GM08714 (cell line): ENCODE measurements around the gene CNMD.
"Not testable (repeated sequence)": the region's sequence is repeated elsewhere in the genome, so short reads cannot be mapped to it uniquely, and the experiment has no call there.

Experiments used
- H3K4me3 ChIP-seq: fragments of 200-500 bp; sonication (Bioruptor generic); 2 replicates; pipeline ENCODE4 v1.5.1; 2014; ENCODE audit warnings: mild to moderate bottlenecking, low read length, inconsistent platforms
- ZNF274 ChIP-seq: IDR thresholded peaks from 2 replicates; pipeline ENCODE4 v1.6.1; 2012; ENCODE audit warnings: mild to moderate bottlenecking, low read depth, low read length

Gene CNMD

DNA sequence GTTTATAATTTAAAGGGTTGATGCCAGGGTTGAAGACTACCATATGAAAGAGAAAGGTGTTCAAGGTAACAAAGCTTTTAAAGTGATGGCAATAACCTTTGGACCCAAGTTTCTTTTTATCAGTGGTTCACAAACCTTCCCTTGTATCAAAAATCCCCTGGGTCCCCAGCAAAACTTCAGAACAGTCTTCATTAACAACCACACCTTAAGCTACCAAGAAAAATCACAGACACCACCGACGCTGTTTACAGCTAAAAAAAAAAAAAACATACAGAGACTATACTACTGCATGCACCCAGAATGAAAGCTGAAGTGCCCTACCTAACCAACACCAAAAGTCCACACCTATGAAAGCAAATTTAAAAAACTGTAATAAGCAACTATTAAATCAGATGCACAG lies 13.4 kb downstream of the CNMD start:
- H3K4me3 ChIP-seq: no peak overlapping the region
- no peak for TF ChIP-seq ZNF274

- no peak overlapping the region for H3K4me3 ChIP-seq
- TF ChIP-seq ZNF274: no peak
These were observed 14.3 kb downstream of the CNMD start for GRCh38 chr13:52725302-52725701.

DNA sequence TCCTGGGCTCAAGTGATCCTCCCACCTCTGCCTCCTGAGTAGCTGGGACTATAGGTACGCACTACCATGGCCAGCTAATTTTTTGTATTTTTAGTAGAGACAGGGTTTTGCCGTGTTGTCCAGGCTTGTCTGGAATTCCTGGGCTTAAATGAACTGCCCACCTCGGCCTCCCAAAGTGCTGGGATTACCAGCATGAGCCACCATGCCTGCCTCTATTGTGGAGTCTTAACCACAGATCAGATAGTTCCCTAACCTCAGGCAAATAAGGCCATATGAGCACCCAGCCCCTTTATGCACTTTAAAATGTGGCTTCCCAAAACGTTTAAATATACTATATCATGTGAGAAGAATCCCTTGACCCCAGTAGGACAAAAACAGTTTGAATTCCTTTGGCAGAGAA lies 16.4 kb downstream of the CNMD start:
- TF ChIP-seq ZNF274: no peak

GRCh38 chr13:52721356-52721755 lies 18.3 kb downstream of the CNMD start:
- H3K4me3 ChIP-seq: not testable (repeated sequence)

More for the DNA sequence above, 16.4 kb downstream of the CNMD start:
- no peak overlapping the region for H3K4me3 ChIP-seq

DNA sequence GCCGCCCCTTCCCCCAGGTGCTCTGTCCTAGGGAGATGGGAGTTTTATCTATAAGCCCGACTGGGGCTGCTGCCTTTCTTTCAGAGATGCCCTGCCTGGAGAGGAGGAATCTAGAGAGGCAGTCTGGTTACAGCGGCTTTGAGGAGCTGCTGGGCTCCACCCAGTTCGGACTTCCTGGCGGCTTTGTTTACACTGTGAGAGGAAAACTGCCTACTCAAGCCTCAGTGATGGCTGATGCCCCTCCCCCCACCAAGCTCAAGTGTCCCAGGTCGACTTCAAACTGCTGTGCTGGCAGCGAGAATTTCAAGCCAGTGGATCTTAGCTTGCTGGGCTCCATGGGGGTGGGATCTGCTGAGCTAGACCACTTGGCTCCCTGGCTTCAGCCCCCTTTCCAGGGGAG lies 18.7 kb downstream of the CNMD start:
- H3K4me3 ChIP-seq: not testable (repeated sequence)

DNA sequence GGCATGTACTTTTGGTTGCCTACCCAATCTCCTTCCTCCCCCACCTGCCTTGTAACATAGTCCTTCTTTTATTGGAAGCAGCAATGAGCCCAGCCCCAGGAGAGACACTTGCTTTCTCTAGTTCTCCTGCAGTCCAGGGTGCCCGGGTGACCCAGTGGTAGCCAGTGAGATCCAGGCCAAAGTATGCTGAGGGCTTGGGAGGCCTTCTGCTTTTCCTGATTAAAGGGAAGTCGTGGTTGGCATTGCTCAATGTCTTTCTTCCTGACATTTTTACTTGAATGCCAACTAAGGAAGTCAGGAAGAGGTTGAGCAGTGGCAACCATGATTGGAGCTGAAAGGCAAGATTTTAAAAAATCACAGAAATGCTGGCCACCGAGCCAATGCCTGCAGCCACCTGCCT lies 25.7 kb downstream of the CNMD start:
- no peak overlapping the region for H3K4me3 ChIP-seq
- TF ChIP-seq ZNF274: no peak

DNA sequence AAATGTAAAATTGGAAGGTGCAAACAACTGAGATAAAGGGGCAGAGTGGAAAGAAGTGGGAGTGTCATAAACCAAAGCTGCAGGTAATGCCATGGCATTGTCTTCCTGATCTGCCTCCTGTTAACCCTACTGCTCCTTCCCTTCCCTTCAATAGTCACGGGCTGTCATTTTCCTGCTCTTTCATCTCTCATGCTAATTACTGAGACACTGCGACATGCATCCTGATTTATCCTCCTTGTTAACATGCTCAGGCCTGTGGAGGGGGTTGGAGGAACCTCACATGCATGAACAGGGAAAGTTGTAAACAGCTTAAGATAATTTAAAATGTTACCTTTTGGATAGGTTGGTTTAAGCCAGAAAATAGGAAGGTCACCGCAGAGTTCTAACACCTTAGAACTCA lies 27.2 kb downstream of the CNMD start:
- H3K4me3 ChIP-seq: no peak overlapping the region
- TF ChIP-seq ZNF274: no peak

DNA sequence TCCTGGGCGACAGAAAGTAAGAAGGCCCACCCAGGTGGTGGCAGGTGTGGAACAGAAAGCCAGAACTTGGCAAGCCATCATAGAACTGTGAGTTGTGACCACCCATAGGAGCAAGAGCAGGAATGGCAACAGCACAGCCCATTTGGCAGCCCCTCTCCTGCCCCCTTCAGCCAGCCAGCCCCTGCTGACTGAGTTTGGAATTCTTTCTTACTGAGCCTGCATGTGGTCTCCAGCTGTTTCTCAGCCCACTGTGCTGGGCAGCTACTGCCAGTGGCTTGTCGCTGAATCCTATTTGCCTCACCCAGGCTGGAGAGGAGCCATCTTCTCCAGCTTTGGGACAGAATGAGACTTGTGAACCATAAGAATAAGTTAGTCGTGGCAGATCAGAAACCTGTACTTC lies 28.3 kb downstream of the CNMD start:
- TF ChIP-seq ZNF274: no peak
- H3K4me3 ChIP-seq: no peak overlapping the region

GRCh38 chr13:52708266-52708665 lies 31.4 kb downstream of the CNMD start:
- H3K4me3 ChIP-seq: not testable (repeated sequence)

DNA sequence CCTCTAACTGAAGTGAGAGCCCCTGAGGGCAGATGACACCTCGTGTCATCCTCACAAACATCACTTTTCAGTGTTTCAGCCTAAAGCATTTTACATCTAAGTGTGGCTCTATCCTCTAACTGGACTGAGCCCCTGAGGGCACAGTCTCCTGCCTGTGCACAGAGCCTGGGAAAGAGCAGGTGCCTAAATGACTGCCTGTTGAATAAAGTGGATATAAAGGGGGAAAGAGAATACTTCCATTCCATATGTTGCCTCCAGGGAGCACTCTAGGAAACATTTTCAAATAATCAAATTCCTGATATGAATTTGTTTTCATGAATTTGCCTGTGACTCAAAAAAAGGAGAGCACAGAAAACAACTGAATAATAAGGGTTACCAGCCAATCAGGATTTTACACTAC lies 32.2 kb downstream of the CNMD start:
- TF ChIP-seq ZNF274: no peak

GRCh38 chr13:52706081-52706480 lies 33.5 kb downstream of the CNMD start:
- no peak overlapping the region for H3K4me3 ChIP-seq
- no peak for TF ChIP-seq ZNF274

More for the DNA sequence above, 32.2 kb downstream of the CNMD start:
- no peak overlapping the region for H3K4me3 ChIP-seq

DNA sequence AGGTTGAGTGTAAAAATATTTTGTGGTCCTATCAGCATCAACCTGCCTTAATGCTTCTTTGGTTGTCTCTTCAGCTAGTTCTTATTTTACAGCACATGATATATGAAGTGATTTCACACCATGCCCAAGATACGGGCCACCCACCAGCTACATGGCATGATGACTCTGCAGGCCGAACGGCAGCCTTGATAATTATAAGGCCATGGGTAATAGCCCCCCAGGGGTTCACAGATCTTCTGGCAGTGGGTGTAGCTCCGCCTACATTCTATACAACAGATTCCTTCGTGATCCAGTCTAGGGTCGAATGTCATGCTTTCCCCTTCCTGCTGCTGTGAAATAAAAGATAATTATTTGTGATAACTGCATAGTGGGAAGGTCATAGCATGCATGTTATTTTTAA lies 36.1 kb downstream of the CNMD start:
- TF ChIP-seq ZNF274: no peak
- H3K4me3 ChIP-seq: no peak overlapping the region

DNA sequence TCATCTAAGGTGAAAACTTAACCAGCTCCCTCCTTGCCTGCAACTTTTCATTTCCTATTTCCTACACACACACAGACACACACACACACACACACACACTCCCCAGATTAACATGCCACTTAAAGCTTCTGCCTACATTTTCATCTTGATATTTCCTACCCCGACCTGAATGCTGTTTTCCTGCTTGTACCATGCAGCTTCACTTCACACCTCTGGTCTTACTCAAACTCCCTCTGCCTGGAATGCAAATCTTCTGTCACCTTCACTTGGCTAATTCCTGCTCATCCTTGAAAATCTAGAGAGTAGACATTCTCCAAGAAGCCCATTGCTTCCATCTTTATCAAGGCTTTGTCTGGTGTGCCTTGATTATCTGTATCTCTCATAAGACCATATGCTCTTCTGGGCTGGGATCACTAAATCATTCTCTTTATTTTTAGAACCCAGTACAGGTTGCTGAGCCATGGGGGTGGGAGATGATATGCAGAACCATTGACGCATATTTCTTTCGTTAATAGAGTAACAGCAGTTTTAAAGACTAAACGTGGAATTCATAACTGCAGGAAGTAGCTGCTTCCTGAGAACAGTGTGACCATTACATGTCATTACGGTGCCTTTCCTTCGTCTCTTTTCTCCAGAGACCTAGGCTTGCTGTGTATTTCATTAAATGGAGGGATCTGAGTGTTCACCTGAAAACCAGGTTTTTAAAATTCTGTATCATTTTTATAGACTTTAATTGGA lies 37.7 kb downstream of the CNMD start:
- H3K4me3 ChIP-seq: no peak overlapping the region
- TF ChIP-seq ZNF274: no peak

GRCh38 chr13:52696566-52696965 lies 43.1 kb downstream of the CNMD start:
- H3K4me3 ChIP-seq: no peak overlapping the region
- TF ChIP-seq ZNF274: no peak

GRCh38 chr13:52695856-52696255 lies 43.8 kb downstream of the CNMD start:
- TF ChIP-seq ZNF274: no peak
- no peak overlapping the region for H3K4me3 ChIP-seq

- no peak for TF ChIP-seq ZNF274
- no peak overlapping the region for H3K4me3 ChIP-seq
These were observed 53.2 kb downstream of the CNMD start for GRCh38 chr13:52686376-52686775.

DNA sequence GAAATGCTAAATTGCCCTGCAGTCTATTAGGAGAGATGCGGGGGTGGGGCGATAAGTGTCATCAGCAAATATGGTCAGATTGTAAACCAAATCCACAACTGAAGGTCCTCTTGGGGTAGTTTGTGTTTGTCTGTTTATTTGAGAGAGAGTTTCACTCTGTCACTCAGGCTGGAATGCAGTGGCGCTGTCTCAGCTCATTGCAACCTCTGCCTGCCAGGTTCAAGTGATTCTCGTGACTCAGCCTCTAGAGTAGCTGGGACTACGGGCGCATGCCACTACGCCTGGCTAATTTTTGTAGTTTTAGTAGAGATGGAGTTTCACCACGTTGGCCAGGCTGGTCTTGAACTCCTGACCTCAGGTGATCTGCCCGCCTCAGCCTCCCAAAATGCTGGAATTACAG lies 53.8 kb downstream of the CNMD start:
- not testable (repeated sequence) for H3K4me3 ChIP-seq
